DND-41 (cell line): ENCODE results near the gene FLVCR2.

Experiments used
- CTCF ChIP-seq: IDR thresholded peaks from 2 replicates; pipeline ENCODE4 v1.5.1; 2012; ENCODE audit warnings: borderline replicate concordance, low read length, moderate library complexity, mild to moderate bottlenecking; ENCODE audit not compliant: poor library complexity, severe bottlenecking; ENCODE audit errors: extremely low read depth
- EZH2 ChIP-seq: IDR thresholded peaks from 3 replicates; pipeline ENCODE4 v1.6.1; 2012; ENCODE audit warnings: borderline replicate concordance, low read depth, mild to moderate bottlenecking, moderate library complexity, low read length, inconsistent platforms; ENCODE audit not compliant: severe bottlenecking

GRCh38 chr14:75609606-75610475, 31.4 kb downstream of the FLVCR2 start:
- TF ChIP-seq CTCF (no peak), EZH2 (no peak)
